Retina (tissue), 1 donor: Measurements from ENCODE around the gene PRPF6.

Source experiments
- DNase-seq: peaks from one replicate; pipeline ENCODE4 v3.0.0-alpha.2; 2016

Gene PRPF6

GRCh38 chr20:64021124-64021975, 40.4 kb downstream of the PRPF6 start:
- DNase-seq: no peak

- no peak for DNase-seq
These were observed 41.9 kb downstream of the PRPF6 start for GRCh38 chr20:64022671-64023360.

GRCh38 chr20:64023361-64024140, 42.6 kb downstream of the PRPF6 start:
- DNase-seq: no peak

GRCh38 chr20:64024141-64024990, 43.4 kb downstream of the PRPF6 start:
- DNase-seq: no peak

DNA sequence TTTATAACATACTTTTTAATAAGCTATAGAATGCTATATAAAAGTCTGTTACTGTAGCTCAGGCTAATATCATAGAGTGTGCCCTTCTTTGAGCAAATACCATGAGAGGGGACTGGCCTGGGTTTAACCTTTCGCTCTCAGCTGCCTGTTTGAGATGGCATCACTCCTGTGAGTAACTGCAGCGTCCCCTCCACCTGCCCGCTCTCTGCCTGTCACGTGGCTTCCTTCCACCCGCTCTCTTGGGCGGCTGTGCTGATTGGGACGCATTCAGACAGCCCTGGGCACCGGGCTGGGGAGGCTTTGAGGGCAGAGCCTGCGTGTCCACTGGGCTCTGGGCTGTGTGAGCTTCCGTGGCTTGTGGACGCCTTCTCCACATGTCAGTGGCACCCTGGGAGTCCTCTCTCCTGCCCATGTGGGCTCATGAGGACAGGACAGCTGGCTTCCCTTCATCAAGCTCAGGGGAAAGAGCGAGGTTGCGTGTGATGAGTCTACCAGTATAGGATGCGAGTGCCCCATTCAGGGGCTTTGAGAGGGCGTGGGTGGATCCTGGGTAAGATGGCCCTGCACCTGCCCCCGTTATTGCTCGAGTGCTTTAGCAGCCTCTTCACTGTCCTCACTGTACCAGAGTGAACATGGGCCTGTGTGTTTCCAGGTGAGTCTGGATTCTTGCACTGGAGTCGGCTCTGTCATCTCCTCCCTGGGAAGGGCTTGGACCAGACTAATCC, 44.3 kb downstream of the PRPF6 start:
- no peak for DNase-seq

DNA sequence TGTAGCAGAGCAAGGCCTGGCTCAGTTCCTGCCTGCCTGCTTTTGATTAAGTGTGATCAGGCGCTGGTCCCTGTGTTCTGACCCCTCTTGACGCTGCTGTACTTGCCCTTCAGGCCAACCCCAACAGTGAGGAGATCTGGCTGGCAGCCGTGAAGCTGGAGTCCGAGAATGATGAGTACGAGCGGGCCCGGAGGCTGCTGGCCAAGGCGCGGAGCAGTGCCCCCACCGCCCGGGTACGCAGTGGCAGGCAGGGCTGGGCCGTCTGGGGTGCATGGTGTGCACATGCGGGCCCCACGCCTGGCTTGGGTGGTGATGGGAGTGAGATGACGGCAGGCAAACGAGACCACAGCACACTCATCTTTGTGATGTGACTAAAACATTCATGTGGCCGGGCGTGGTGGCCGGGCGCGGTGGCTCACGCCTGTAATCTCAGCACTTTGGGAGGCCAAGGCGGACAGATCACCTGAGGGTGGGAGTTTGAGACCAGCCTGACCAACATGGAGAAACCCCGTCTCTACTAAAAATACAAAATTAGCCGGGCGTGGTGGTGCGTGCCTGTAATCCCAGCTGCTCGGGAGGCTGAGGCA, 45.0 kb downstream of the PRPF6 start:
- DNase-seq: no peak

DNA sequence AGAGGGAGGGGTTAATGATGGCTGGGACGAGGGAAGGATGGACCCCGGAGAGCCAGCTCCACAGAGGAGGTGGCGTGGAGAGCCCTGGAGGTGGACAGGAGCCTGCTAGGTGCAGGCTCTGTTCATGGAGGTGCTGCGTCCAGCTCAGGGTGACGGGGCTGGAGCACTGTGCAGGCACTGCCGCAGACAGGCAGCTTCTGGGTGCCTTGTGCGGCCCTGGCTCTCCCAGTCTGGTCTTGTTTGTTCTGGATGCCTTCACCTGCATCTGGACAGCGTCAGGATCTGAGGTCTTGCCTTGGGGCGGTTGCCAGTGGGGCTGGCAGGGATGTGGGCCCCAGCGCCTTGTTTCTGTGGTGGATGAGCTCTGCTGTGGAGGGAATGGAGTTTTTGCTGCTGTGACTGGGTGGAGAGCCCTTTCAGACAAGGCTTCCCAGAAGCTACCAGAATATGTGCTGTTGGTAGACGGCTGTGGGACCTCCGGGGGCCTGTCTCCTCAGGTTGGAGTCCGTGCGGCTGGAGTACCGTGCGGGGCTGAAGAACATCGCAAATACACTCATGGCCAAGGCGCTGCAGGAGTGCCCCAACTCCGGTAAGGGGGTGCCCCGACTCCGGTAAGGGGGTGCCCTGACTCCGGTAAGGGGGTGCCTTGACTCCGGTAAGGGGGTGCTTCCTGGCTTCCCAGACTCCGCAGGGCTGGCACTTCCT, 47.2 kb downstream of the PRPF6 start:
- DNase-seq: no peak

DNA sequence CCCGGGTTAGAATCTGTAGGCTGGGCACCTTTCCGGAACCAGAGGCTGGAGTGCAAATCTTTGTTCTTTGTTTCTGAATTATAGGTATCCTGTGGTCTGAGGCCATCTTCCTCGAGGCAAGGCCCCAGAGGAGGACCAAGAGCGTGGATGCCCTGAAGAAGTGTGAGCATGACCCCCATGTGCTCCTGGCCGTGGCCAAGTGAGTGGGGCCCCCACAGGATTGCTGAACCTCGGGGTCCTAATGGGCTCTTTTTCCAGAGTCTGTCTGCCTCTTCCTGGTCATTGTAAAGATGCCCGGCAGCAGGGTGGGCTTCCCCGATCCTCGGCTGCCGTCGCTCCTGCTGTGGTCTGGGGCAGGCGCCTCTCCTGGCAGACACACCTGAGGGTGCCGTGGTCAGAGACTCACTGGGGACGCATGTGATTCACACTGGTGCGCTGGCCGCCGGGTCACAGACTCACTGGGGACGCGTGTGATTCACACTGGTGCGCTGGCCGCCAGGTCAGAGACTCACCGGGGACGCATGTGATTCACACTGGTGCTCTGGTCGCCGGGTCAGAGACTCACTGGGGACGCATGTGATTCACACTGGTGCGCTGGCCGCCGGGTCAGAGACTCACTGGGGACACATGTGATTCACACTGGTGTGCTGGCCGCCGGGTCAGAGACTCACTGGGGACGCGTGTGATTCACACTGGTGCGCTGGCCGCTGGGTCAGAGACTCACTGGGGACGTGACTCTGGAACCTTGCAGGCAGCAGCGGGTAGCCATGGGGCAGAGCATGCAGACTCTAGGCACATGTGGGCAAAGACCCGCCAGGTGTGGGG, 48.6 kb downstream of the PRPF6 start:
- DNase-seq: no peak

DNA sequence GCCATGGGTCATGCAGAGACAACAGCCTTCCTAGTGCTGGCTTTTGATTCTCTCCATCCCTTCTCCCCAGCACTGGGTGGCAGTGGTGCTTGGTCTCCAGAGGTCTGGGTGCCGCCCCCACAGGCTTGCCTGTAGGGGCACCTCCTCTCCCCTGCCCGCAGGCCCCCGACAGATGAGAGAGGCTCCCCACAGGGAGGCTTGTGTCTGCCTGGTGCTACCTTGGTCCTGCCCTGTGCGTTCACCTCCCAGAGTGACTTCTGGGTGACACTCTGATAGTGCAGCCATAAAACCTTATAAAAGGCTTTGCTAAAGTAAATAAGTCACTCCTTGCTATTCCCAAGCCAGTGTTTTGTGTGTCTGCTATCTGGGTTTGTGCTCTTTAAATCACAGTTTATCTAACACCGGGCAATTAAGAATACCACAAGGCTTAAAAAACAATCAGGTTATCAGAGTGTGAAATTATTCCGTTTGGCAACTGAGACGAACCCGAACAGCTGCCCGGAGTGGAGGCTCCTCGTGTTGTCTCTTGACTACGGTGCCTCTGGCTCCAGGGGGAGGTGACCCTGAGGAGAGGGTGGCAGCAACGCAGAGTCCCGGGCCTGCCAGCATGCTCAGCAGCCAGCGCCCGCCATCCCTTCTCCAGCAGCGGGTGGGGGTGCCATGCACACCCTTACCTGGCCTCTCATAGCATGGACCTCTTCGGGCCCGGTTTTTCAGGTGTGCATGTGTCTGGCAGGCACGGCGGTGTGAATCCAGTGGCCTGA, 49.6 kb downstream of the PRPF6 start:
- no peak for DNase-seq

DNA sequence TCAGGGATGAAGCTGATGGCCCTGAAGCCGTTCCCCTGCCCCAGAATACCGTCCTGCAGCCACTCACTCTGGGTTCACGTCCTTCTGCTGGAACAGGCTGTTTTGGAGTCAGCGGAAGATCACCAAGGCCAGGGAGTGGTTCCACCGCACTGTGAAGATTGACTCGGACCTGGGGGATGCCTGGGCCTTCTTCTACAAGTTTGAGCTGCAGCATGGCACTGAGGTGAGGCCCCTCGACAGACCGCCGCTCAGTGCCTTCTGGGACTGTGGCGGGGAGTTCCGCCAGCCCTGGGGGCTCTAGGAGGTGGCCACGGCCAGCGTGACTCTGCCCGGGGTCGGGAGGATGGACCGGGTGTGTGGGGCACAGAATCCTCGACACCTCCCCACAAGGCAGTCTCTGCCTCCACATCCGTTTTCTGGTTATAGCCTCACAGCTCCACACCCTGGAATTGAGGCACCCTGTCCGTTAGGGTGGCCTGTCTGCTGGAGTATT, 50.9 kb downstream of the PRPF6 start:
- no peak for DNase-seq

DNA sequence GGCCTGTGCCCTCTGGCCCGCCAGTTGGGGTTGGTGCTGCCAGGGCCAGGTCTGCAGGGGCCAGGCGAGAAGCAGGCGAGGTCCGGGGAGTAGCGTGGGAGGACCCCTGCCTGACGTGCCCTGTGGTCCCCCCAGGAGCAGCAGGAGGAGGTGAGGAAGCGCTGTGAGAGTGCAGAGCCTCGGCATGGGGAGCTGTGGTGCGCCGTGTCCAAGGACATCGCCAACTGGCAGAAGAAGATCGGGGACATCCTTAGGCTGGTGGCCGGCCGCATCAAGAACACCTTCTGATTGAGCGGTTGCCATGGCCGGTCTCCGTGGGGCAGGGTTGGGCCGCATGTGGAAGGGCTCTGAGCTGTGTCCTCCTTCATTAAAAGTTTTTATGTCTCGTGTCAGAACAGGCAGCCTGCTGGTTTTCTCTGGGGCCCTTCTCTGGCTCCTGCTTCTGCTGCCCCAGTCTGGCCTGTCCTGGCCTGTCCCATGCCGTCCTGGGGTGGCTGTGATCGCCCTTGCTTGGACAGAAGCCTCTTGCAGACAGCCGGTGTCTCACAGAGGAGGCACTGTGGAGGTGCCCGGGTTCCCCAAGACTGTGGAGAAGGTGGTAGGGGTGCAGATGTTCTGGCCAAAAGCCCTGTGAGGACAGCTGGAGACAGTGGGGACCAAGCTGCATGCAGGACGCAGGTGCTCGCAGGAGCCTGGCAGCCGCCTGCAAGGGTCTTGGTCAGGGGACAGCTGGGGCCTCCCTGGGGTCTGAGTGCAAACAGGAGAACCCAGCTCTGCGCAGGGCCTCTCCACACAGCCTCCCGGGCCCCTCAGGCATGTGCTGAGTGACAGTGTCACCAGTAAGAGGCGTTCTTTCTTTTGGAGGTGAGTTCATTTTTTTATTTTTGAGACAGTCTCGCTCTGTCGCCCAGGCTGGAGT, 52.0 kb downstream of the PRPF6 start:
- DNase-seq: no peak

DNA sequence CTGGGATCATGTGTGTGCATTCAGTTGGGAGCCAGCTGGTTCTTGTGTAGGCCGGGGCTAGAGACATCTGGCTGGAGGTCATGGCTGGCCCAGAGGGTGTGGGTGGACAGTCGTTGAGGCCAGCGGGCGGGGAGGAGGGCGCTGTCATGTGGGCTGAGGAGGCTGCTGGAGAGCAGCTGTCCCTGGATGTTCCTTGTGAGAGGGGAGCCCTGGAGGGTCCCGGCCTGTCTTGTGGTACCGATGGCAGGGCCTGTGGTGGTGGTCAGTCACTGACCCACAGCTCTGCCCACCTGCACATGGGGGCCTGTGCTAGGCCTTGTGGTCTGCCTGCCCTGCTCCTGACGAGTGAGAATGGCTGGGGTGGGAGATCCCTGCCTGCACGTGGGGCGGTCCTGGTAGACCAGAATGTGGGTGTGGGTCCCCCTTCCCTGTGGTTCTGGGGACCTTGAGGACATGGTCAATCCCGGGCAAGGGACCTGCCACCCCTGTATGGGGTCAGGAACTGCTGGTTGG, 53.1 kb downstream of the PRPF6 start:
- DNase-seq: no peak

GRCh38 chr20:64035066-64035932, 54.4 kb downstream of the PRPF6 start:
- DNase-seq: no peak

GRCh38 chr20:64035933-64036345, 55.0 kb downstream of the PRPF6 start, which contains the start of gene C20orf204:
TSS of gene C20orf204 (plus strand) at chr20:64036182. CDS start at chr20:64036324, 142 bp downstream.
- DNase-seq: no peak

- no peak for DNase-seq
These were observed 55.6 kb downstream of the PRPF6 start for GRCh38 chr20:64036346-64037198.

- no peak for DNase-seq
These were observed 56.2 kb downstream of the PRPF6 start for GRCh38 chr20:64037199-64037497.
